Prostate gland (tissue), 2 donors: ENCODE data around the gene DPY19L1. TPM values are rescaled to one million over a fixed set of nuclear protein-coding genes. Genes with fewer than 3 reads are reported as not detected.
"Not testable (repeated sequence)": the region's sequence is repeated elsewhere in the genome, so short reads cannot be mapped to it uniquely, and the experiment has no call there.

ENCODE experiments used
- DNase-seq: peaks from one replicate; pipeline ENCODE4 v3.0.0-alpha.2; 2019; ENCODE audit warnings: low spot score
- H3K27ac ChIP-seq, 2 donors: fragments of 200-600 bp; sonication (generic); 2 replicates each; pipeline ENCODE4 v1.5.1; 2017 to 2019
- H3K27me3 ChIP-seq: fragments of 200-600 bp; sonication (generic); replicated peaks from 2 replicates; pipeline ENCODE4 v1.5.1; 2019; ENCODE audit not compliant: insufficient read depth
- H3K36me3 ChIP-seq, 2 donors: fragments of 200-600 bp; sonication (generic); 1 replicate in 1 of 2; 2 replicates in 1 of 2; pipeline versions ENCODE4 v1.5.1 to v1.8.1; 2017 to 2019
- H3K4me1 ChIP-seq: fragments of 200-600 bp; sonication (generic); replicated peaks from 2 replicates; pipeline ENCODE4 v1.5.1; 2019
- H3K4me3 ChIP-seq, 2 donors: fragments of 200-600 bp; sonication (generic); 2 replicates each; pipeline ENCODE4 v1.5.1; 2017 to 2019
- H3K9me3 ChIP-seq: fragments of 200-600 bp; sonication (generic); 2 replicates; pipeline ENCODE4 v1.5.1; 2017
- POLR2A ChIP-seq: fragments of 450-650 bp; IDR thresholded peaks from one replicate; pipeline ENCODE4 v1.6.1; 2016; ENCODE audit warnings: antibody characterized with exemption, mild to moderate bottlenecking
- POLR2AphosphoS5 ChIP-seq: sonication (generic); formaldehyde crosslinking; IDR thresholded peaks from one replicate; pipeline ENCODE4 v1.6.1; 2017; ENCODE audit warnings: antibody characterized with exemption
- WGBS: methylation state at CpG from one replicate; pipeline ENCODE4 v1.1.5; 2018; 5-methylcytosine and 5-hydroxymethylcytosine counted together
- intact Hi-C: fragments of 100-400 bp; cut with DNase I; formaldehyde crosslinking; loops from one replicate; pipeline ENCODE4 v1.14.2; 2022
- total RNA-seq, 2 donors: library from RNA; depleted of rRNA; stranded (reverse); fragments of >200 nt; gene quantifications; one replicate each; pipeline ENCODE4 v1.1.0, GENCODE V29; 2016
- TF ChIP-seq, protein P1 (sequence below), 4 experiments: fragments of 200-600 bp in 2 of 4; fragments of 450-650 bp in 2 of 4; sonication (generic) in 2 of 4; IDR thresholded peaks; 1 replicate in 3 of 4; 2 replicates in 1 of 4; pipeline ENCODE4 v1.5.1; 2016 to 2019; ENCODE audit warnings: antibody characterized with exemption in 4 of 4, mild to moderate bottlenecking in 2 of 4, moderate library complexity in 2 of 4

The DPY19L1 gene
- total RNA-seq: 10 to 100 TPM in 1 of 2 donors, 1 to 10 TPM in 1; 9.0 to 48.5 TPM

DNA sequence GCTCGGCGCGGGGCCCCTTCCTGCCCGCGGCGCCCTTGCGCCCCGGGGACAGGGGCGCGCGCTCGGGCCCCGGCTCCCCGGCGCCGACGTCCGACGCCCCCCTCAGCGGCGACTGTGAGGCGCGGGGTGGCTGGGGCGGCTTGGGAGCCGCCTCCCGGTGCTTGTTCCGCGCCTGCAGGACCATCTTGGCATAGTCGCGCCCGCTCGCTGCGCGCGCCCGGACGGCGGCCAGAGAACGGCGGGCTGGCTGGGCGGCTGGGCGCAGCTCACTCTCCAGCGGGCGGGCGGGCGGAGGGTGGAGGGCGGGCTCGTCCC is at the start of gene DPY19L1:
Gene DPY19L1, minus strand, starts transcription at position 275 of the 315 bp plus-strand sequence. Its CDS starts 91 bp downstream, at position 184.
- DNase-seq: no peak
- intact Hi-C loops: loop anchor here (2.0 to 10.0 kb wide), 3 partner anchors 214 to 942 kb away; no protein-coding TSS in a partner anchor
- TF ChIP-seq, protein P1, sequence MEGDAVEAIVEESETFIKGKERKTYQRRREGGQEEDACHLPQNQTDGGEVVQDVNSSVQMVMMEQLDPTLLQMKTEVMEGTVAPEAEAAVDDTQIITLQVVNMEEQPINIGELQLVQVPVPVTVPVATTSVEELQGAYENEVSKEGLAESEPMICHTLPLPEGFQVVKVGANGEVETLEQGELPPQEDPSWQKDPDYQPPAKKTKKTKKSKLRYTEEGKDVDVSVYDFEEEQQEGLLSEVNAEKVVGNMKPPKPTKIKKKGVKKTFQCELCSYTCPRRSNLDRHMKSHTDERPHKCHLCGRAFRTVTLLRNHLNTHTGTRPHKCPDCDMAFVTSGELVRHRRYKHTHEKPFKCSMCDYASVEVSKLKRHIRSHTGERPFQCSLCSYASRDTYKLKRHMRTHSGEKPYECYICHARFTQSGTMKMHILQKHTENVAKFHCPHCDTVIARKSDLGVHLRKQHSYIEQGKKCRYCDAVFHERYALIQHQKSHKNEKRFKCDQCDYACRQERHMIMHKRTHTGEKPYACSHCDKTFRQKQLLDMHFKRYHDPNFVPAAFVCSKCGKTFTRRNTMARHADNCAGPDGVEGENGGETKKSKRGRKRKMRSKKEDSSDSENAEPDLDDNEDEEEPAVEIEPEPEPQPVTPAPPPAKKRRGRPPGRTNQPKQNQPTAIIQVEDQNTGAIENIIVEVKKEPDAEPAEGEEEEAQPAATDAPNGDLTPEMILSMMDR (IDR thresholded peaks at IDR 0.05): no peak
- no peak for TF ChIP-seq POLR2AphosphoS5
- TF ChIP-seq POLR2A: peak; percentile 50
- no peaks in the 10 kb centered on the region for H3K9me3 ChIP-seq
- H3K27me3 ChIP-seq: no peaks in the 10 kb centered on the region
- peak within 1 kb of the TSS; percentile 87 to 90 for H3K27ac ChIP-seq
- under 1% methylated on average over 37 of the region's 48 CpGs for WGBS
- H3K4me1 ChIP-seq: no peaks in the 10 kb centered on the region
- H3K4me3 ChIP-seq: peak within 1 kb of the TSS; percentile 61 to 65
- no peaks in the 10 kb centered on the region for H3K36me3 ChIP-seq

GRCh38 chr7:35079517-35079916 is 42.2 kb upstream of the DPY19L1 start:
- WGBS: 97% methylated on average over 3 of the region's 3 CpGs
- H3K4me3 ChIP-seq, intact Hi-C loops, H3K36me3 ChIP-seq, H3K27ac ChIP-seq, H3K9me3 ChIP-seq, H3K4me1 ChIP-seq, DNase-seq, H3K27me3 ChIP-seq: not testable (repeated sequence)

- DNase-seq, H3K27me3 ChIP-seq, H3K27ac ChIP-seq, H3K36me3 ChIP-seq, intact Hi-C loops, H3K9me3 ChIP-seq, H3K4me1 ChIP-seq, H3K4me3 ChIP-seq: not testable (repeated sequence)
- WGBS: 69% methylated on average over 5 of the region's 5 CpGs
Observed at GRCh38 chr7:35074008-35074407, 36.7 kb upstream of the DPY19L1 start.

DNA sequence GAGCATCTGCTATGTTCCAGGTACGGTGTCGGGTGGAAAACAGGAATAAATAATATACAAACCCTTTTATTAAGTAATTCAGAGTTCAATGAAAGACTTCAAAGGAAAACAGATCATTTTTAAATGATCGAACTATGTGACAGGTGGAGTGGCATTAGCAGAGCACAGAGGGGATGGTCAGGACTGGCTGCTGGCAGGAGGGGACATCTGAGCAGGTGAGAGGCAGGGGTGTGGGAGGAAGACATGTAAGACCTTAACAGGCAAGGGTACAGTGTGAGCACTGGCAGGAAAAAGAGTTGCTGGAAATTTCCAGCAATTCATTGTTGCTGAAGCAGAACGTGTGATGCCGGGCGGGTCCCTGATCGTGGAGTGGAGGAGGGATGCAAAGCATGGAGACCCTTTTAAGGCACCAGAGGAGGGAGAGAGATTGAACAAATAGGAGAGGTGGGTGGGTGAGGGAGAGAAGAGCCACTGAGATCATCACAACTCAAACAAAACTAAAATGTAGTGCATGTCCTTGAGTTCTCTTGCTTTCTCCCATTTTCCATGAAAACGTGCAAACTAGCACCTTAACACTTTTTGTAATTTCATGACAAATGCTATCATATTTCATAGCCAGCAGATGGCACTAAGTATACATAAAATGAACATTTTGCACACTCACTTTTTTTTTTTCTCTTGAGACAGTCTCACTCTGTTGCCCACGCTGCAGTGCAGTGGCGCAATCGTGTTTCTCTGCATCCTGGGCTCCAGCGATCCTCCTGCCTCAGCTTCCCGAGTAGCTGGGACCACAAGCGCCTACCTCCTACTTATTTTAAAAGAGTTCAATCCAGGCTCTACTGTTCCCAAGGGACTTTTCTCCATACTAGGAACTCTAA is 35.9 kb upstream of the DPY19L1 start:
- H3K9me3 ChIP-seq, H3K27ac ChIP-seq, H3K4me1 ChIP-seq, intact Hi-C loops, DNase-seq, H3K27me3 ChIP-seq, H3K36me3 ChIP-seq, H3K4me3 ChIP-seq: not testable (repeated sequence)
- TF ChIP-seq, protein P1 (IDR thresholded peaks at IDR 0.05): peak in 1 of 4 experiments; percentile 14
- 31% methylated on average over 14 of the region's 14 CpGs for WGBS

DNA sequence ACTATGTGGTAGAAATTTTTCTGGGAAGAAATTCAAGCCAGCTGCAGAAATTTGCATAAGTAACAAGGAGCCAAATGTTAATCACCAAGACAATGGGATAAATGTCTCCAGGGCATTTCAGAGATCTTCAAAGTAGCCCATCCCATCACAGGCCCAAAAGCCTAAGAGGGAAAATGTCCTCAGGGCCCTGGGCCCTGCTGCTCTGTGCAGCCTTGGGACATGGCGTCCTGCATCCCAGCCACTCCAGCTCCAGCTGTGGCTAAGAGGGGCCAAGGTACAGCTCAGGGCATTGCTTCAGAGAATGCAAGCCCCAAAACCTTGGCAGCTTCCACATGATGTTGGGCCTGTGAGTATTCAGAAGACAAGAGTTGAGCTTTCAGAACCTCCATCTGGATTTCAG is 31.8 kb upstream of the DPY19L1 start:
- H3K4me3 ChIP-seq, H3K4me1 ChIP-seq, intact Hi-C loops, H3K36me3 ChIP-seq, H3K9me3 ChIP-seq, DNase-seq, H3K27ac ChIP-seq, H3K27me3 ChIP-seq: not testable (repeated sequence)
- 80% methylated on average over 1 of the region's 1 CpG for WGBS

GRCh38 chr7:35065382-35065781 is 28.1 kb upstream of the DPY19L1 start:
- H3K9me3 ChIP-seq, H3K4me1 ChIP-seq, intact Hi-C loops, H3K27ac ChIP-seq, H3K27me3 ChIP-seq, H3K36me3 ChIP-seq, DNase-seq, H3K4me3 ChIP-seq: not testable (repeated sequence)
- WGBS: 51% methylated on average over 2 of the region's 2 CpGs

GRCh38 chr7:35058571-35058970 is 21.3 kb upstream of the DPY19L1 start:
- H3K4me1 ChIP-seq, H3K4me3 ChIP-seq, H3K27ac ChIP-seq, DNase-seq, H3K36me3 ChIP-seq, intact Hi-C loops, H3K9me3 ChIP-seq, H3K27me3 ChIP-seq: not testable (repeated sequence)
- WGBS: 85% methylated on average over 3 of the region's 3 CpGs

DNA sequence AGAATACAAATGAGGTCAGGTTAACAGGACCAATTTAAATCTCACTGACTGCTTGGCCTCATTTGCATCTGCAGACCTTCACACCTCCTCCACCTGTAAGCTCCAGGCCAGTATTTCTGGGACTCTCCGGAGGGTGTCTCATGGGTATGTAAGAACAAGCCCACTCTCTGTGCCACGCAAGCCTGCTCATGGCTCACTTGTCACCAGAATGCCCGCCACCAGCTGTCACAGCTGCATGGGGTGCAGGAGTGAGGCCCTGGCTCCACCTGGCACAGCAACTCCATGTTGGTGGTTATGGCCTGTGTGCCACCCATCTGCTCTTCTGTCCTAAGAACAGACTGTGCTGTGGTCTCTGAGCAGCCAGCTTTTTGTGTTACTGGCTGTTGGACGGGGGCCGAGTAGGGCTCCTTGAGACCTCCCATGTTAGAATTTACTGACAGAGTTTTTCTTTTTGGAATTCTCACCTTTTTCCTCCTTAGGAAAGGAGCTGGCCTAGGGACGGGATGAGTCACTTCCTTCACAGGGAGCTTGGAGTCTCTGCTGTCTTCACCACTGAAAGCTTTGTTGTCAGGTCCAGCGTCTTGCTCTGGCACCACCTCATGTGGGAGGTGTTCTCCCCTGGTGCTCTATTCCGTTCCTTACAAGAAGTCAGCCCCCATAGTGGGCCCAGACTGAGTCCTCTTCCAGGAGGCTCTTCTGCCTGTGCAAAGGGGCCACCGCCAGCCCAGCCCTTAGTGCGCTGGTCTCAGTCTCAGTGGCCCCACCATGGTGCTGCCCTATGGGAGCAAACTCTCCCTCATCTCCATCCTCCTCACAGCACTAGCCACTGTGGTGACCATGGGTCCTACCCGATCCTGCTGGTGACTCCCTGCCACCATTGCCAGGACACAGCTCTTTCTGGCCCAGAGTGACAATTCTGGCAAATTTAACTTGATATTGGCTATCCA is 20.5 kb upstream of the DPY19L1 start:
- H3K27me3 ChIP-seq, intact Hi-C loops, H3K4me1 ChIP-seq, DNase-seq, H3K36me3 ChIP-seq, H3K27ac ChIP-seq, H3K9me3 ChIP-seq, H3K4me3 ChIP-seq: not testable (repeated sequence)
- 84% methylated on average over 11 of the region's 11 CpGs for WGBS

DNA sequence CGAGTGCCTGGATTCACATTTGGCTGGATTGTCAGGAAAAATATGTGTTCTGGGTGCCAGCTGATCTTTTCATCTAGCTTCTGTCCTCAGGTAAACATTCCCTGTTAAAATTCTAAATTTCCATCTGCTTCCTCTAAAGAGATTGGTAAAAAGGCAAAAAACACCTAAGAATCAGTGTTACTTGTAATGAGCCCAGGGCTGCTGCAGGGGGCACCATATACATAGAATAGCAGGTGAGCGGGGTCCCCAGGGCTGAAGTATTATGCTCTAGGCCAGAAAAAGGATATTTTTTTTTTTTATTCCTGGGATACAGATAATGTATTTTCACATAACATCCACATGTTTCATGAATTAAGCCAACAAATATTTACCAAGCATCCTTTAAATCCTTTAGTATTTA is 18.4 kb upstream of the DPY19L1 start:
- DNase-seq, H3K4me3 ChIP-seq, H3K27ac ChIP-seq, H3K36me3 ChIP-seq, H3K4me1 ChIP-seq, H3K27me3 ChIP-seq, intact Hi-C loops, H3K9me3 ChIP-seq: not testable (repeated sequence)
- 65% methylated on average over 2 of the region's 2 CpGs for WGBS
